Hepatocyte (in vitro differentiated cells): Measurements from ENCODE around the gene CACNA1B. TPM values are rescaled to one million over a fixed set of nuclear protein-coding genes. Genes with fewer than 3 reads are reported as not detected.
"Not testable (repeated sequence)": the region's sequence is repeated elsewhere in the genome, so short reads cannot be mapped to it uniquely, and the experiment has no call there.

Experiments used
- DNase-seq: peaks from one replicate; pipeline ENCODE4 v3.0.0-alpha.2; 2016; ENCODE audit warnings: low spot score
- H2AFZ ChIP-seq: fragments of 200-600 bp; sonication (generic); 2 replicates; pipeline ENCODE4 v1.6.0; 2016; ENCODE audit warnings: antibody characterized with exemption, mild to moderate bottlenecking
- H3K27ac ChIP-seq: fragments of 200-600 bp; sonication (generic); 2 replicates; pipeline ENCODE4 v1.5.1; 2016; ENCODE audit warnings: mild to moderate bottlenecking
- H3K27me3 ChIP-seq: fragments of 200-600 bp; sonication (generic); 2 replicates; pipeline ENCODE4 v1.6.1; 2016
- H3K36me3 ChIP-seq: fragments of 200-600 bp; sonication (generic); replicated peaks from 2 replicates; pipeline ENCODE4 v1.5.1; 2016; ENCODE audit warnings: low read depth; ENCODE audit not compliant: insufficient read depth
- H3K4me1 ChIP-seq: fragments of 200-600 bp; sonication (generic); 2 replicates; pipeline ENCODE4 v1.5.1; 2016; ENCODE audit warnings: mild to moderate bottlenecking, moderate library complexity; ENCODE audit not compliant: insufficient read depth
- H3K4me2 ChIP-seq: fragments of 200-600 bp; sonication (generic); 2 replicates; pipeline ENCODE4 v1.6.0; 2016
- H3K4me3 ChIP-seq: fragments of 200-600 bp; sonication (generic); 2 replicates; pipeline ENCODE4 v1.5.1; 2016; ENCODE audit warnings: mild to moderate bottlenecking
- H3K79me2 ChIP-seq: fragments of 200-600 bp; sonication (generic); 2 replicates; pipeline ENCODE4 v1.6.0; 2017; ENCODE audit warnings: mild to moderate bottlenecking
- H3K9me2 ChIP-seq: fragments of 200-600 bp; sonication (generic); replicated peaks from 2 replicates; pipeline ENCODE4 v1.6.0; 2017; ENCODE audit warnings: mild to moderate bottlenecking; ENCODE audit not compliant: insufficient read depth
- H3K9me3 ChIP-seq: fragments of 200-600 bp; sonication (generic); 2 replicates; pipeline ENCODE4 v1.5.1; 2016; ENCODE audit warnings: low read depth, mild to moderate bottlenecking
- H4K20me1 ChIP-seq: fragments of 200-600 bp; sonication (generic); 2 replicates; pipeline ENCODE4 v1.6.0; 2016; ENCODE audit warnings: mild to moderate bottlenecking; ENCODE audit not compliant: insufficient read depth, poor library complexity, severe bottlenecking
- WGBS: methylation state at CpG from one replicate; pipeline ENCODE4 v1.1.6; 2016; ENCODE audit warnings: low lambda C conversion rate; ENCODE audit errors: missing lambda C conversion rate; 5-methylcytosine and 5-hydroxymethylcytosine counted together
- polyA plus RNA-seq: library from polyadenylated mRNA; unstranded; fragments of >200 nt; fragmentation: Nextera tagmentation; extraction: Ambion mirVana; gene quantifications from 2 replicates; pipeline ENCODE4 v1.2.1, GENCODE V29; 2016
- total RNA-seq: library from RNA; depleted of rRNA; stranded (reverse); fragments of >200 nt; gene quantifications from 2 replicates; pipeline ENCODE4 v1.2.3, GENCODE V29; 2014

CACNA1B gene
- total and polyA plus RNA-seq, 2 experiments from 2014 or later, result 0.30 to 0.39 TPM

GRCh38 chr9:138132946-138133705 is 255.5 kb downstream of the CACNA1B start:
- H3K4me1 ChIP-seq, H3K9me3 ChIP-seq, H3K9me2 ChIP-seq, H3K27me3 ChIP-seq, H2AFZ ChIP-seq, H3K36me3 ChIP-seq, DNase-seq, H4K20me1 ChIP-seq, H3K79me2 ChIP-seq, H3K4me2 ChIP-seq, H3K4me3 ChIP-seq: not testable (repeated sequence)
- H3K27ac ChIP-seq, result peak overlapping the region; percentile 57
- 51% methylated on average over 15 of the region's 15 CpGs for WGBS

GRCh38 chr9:138134581-138134980 is 257.0 kb downstream of the CACNA1B start:
- H3K9me2 ChIP-seq, DNase-seq, H3K27me3 ChIP-seq, H3K4me1 ChIP-seq, H3K9me3 ChIP-seq, H3K4me2 ChIP-seq, H3K4me3 ChIP-seq, H4K20me1 ChIP-seq, H3K36me3 ChIP-seq, H2AFZ ChIP-seq, H3K79me2 ChIP-seq: not testable (repeated sequence)
- WGBS, result 81% methylated on average over 4 of the region's 4 CpGs
- H3K27ac ChIP-seq, result peak overlapping the region; percentile 43

GRCh38 chr9:138139096-138139495 is 261.5 kb downstream of the CACNA1B start:
- 90% methylated on average over 14 of the region's 14 CpGs for WGBS
- H3K27ac ChIP-seq, result not testable (repeated sequence)

GRCh38 chr9:138140980-138141379 is 263.4 kb downstream of the CACNA1B start:
- not testable (repeated sequence) for DNase-seq, H4K20me1 ChIP-seq, H3K4me2 ChIP-seq, H3K9me3 ChIP-seq, H2AFZ ChIP-seq, H3K36me3 ChIP-seq, H3K79me2 ChIP-seq, H3K27me3 ChIP-seq, H3K27ac ChIP-seq, H3K9me2 ChIP-seq, H3K4me3 ChIP-seq, H3K4me1 ChIP-seq
- 89% methylated on average over 13 of the region's 15 CpGs for WGBS

More at GRCh38 chr9:138139096-138139495, 261.5 kb downstream of the CACNA1B start:
- not testable (repeated sequence) for H2AFZ ChIP-seq, H3K36me3 ChIP-seq, H3K4me3 ChIP-seq, H3K79me2 ChIP-seq, DNase-seq, H3K27me3 ChIP-seq, H4K20me1 ChIP-seq, H3K9me3 ChIP-seq, H3K4me1 ChIP-seq, H3K9me2 ChIP-seq, H3K4me2 ChIP-seq

GRCh38 chr9:138142528-138143244 is 265.1 kb downstream of the CACNA1B start:
- H3K36me3 ChIP-seq, H3K4me1 ChIP-seq, H2AFZ ChIP-seq, H3K4me2 ChIP-seq, H3K4me3 ChIP-seq, H4K20me1 ChIP-seq, H3K9me3 ChIP-seq, H3K27ac ChIP-seq, H3K9me2 ChIP-seq, H3K27me3 ChIP-seq, DNase-seq, H3K79me2 ChIP-seq: not testable (repeated sequence)
- WGBS, result 79% methylated on average over 11 of the region's 11 CpGs

- not testable (repeated sequence) for DNase-seq, H3K4me3 ChIP-seq, H3K27ac ChIP-seq, H4K20me1 ChIP-seq, H3K79me2 ChIP-seq, H3K27me3 ChIP-seq, H3K36me3 ChIP-seq, H3K4me1 ChIP-seq, H3K9me2 ChIP-seq, H3K4me2 ChIP-seq, H2AFZ ChIP-seq, H3K9me3 ChIP-seq
- WGBS, result 83% methylated on average over 5 of the region's 7 CpGs
Observed at GRCh38 chr9:138143491-138143890, 265.9 kb downstream of the CACNA1B start.
